ENCODE results near the gene SHQ1. TPM values are rescaled to one million over a fixed set of nuclear protein-coding genes. Genes with fewer than 3 reads are reported as not detected.

SHQ1 gene
- total RNA-seq, 1 experiment from 2014 or later, result 23.4 TPM

- Histone ChIP-seq H3K4me3 (no peak overlapping the region), H3K27me3 (replicated peaks) (no peaks in the 10 kb centered on the region), H3K36me3 (peaks cover 33% of the 10 kb centered on the region), H3K27ac (no peak overlapping the region), H3K9me3 (replicated peaks) (no peaks in the 10 kb centered on the region), H3K4me1 (replicated peaks) (no peaks in the 10 kb centered on the region)
- DNase-seq (ENCODE audit: low read depth in 1 of 2, low spot score in 2 of 2), result no peak
Observed at GRCh38 chr3:72830452-72831223, 17.6 kb downstream of the SHQ1 start.

GRCh38 chr3:72829701-72830100 lies 18.5 kb downstream of the SHQ1 start:
- Histone ChIP-seq H3K36me3 (peaks cover 33% of the 10 kb centered on the region), H3K27ac (no peak overlapping the region), H3K4me3 (no peak overlapping the region), H3K27me3 (replicated peaks) (no peaks in the 10 kb centered on the region), H3K4me1 (replicated peaks) (no peaks in the 10 kb centered on the region), H3K9me3 (replicated peaks) (no peaks in the 10 kb centered on the region)
- DNase-seq (ENCODE audit: low read depth in 1 of 2, low spot score in 2 of 2), result no peak

- Histone ChIP-seq H3K27me3 (replicated peaks) (no peaks in the 10 kb centered on the region), H3K27ac (no peak overlapping the region), H3K36me3 (peaks cover 10% of the 10 kb centered on the region; the same call in 1 of the 2 replicates), H3K4me3 (no peak overlapping the region), H3K9me3 (replicated peaks) (no peaks in the 10 kb centered on the region), H3K4me1 (replicated peaks) (peaks cover 24% of the 10 kb centered on the region)
- peak in 1 of 2 experiments; percentile 16 for DNase-seq (ENCODE audit: low read depth in 1 of 2, low spot score in 2 of 2)
Observed at GRCh38 chr3:72821161-72821781, 27.0 kb downstream of the SHQ1 start.

GRCh38 chr3:72820415-72820814 lies 27.8 kb downstream of the SHQ1 start:
- no peaks in the 10 kb centered on the region for H3K27me3 ChIP-seq (replicated peaks)
- peaks cover 10% of the 10 kb centered on the region; the same call in 1 of the 2 replicates for H3K36me3 ChIP-seq
- H3K9me3 ChIP-seq (replicated peaks), result no peaks in the 10 kb centered on the region
- DNase-seq (ENCODE audit: low read depth in 1 of 2, low spot score in 2 of 2), result peak in 1 of 2 experiments; percentile 26
- no peak overlapping the region for H3K27ac ChIP-seq
- no peak overlapping the region for H3K4me3 ChIP-seq
- H3K4me1 ChIP-seq (replicated peaks), result peaks cover 24% of the 10 kb centered on the region

- Histone ChIP-seq H3K36me3 (peaks cover 14% of the 10 kb centered on the region), H3K27me3 (replicated peaks) (no peaks in the 10 kb centered on the region), H3K9me3 (replicated peaks) (no peaks in the 10 kb centered on the region), H3K4me3 (no peak overlapping the region), H3K27ac (no peak overlapping the region), H3K4me1 (replicated peaks) (peaks cover 24% of the 10 kb centered on the region)
- no peak for DNase-seq (ENCODE audit: low read depth in 1 of 2, low spot score in 2 of 2)
Observed at GRCh38 chr3:72818905-72819304, 29.3 kb downstream of the SHQ1 start.

- Histone ChIP-seq H3K27ac (no peak overlapping the region), H3K36me3 (peaks cover 11% of the 10 kb centered on the region), H3K27me3 (replicated peaks) (no peaks in the 10 kb centered on the region), H3K4me1 (replicated peaks) (peaks cover 24% of the 10 kb centered on the region), H3K4me3 (no peak overlapping the region), H3K9me3 (replicated peaks) (no peaks in the 10 kb centered on the region)
- DNase-seq (ENCODE audit: low read depth in 1 of 2, low spot score in 2 of 2), result peak in 1 of 2 experiments; percentile 35
Observed at GRCh38 chr3:72818092-72818773, 30.0 kb downstream of the SHQ1 start.

- no peaks in the 10 kb centered on the region for H3K27me3 ChIP-seq (replicated peaks)
- H3K27ac ChIP-seq, result no peak overlapping the region
- peaks cover 5% of the 10 kb centered on the region for H3K36me3 ChIP-seq
- peaks cover 20% of the 10 kb centered on the region for H3K4me1 ChIP-seq (replicated peaks)
- no peaks in the 10 kb centered on the region for H3K9me3 ChIP-seq (replicated peaks)
- DNase-seq (ENCODE audit: low read depth in 1 of 2, low spot score in 2 of 2), result no peak
- H3K4me3 ChIP-seq, result no peak overlapping the region
Observed at GRCh38 chr3:72816862-72817355, 31.3 kb downstream of the SHQ1 start.

GRCh38 chr3:72814308-72814707 lies 33.9 kb downstream of the SHQ1 start:
- Histone ChIP-seq H3K27me3 (replicated peaks) (no peaks in the 10 kb centered on the region), H3K4me3 (no peak overlapping the region), H3K36me3 (peaks cover 4% of the 10 kb centered on the region; the same call in 1 of the 2 replicates), H3K4me1 (replicated peaks) (no peaks in the 10 kb centered on the region), H3K27ac (no peak overlapping the region), H3K9me3 (replicated peaks) (no peaks in the 10 kb centered on the region)
- no peak for DNase-seq (ENCODE audit: low read depth in 1 of 2, low spot score in 2 of 2)

GRCh38 chr3:72812201-72812600 lies 36.0 kb downstream of the SHQ1 start:
- H3K27me3 ChIP-seq (replicated peaks), result no peaks in the 10 kb centered on the region
- no peaks in the 10 kb centered on the region for H3K4me1 ChIP-seq (replicated peaks)
- no peaks in the 10 kb centered on the region for H3K9me3 ChIP-seq (replicated peaks)
- DNase-seq (ENCODE audit: low read depth in 1 of 2, low spot score in 2 of 2), result no peak
- H3K4me3 ChIP-seq, result no peak overlapping the region
- no peak overlapping the region for H3K27ac ChIP-seq
- H3K36me3 ChIP-seq, result peaks cover 4% of the 10 kb centered on the region; the same call in 1 of the 2 replicates

GRCh38 chr3:72811571-72811970 lies 36.7 kb downstream of the SHQ1 start:
- Histone ChIP-seq H3K4me3 (no peak overlapping the region), H3K9me3 (replicated peaks) (no peaks in the 10 kb centered on the region), H3K27ac (no peak overlapping the region), H3K27me3 (replicated peaks) (no peaks in the 10 kb centered on the region), H3K4me1 (replicated peaks) (no peaks in the 10 kb centered on the region), H3K36me3 (peaks cover 4% of the 10 kb centered on the region; the same call in 1 of the 2 replicates)
- DNase-seq (ENCODE audit: low read depth in 1 of 2, low spot score in 2 of 2), result no peak

- Histone ChIP-seq H3K4me3 (no peak overlapping the region), H3K36me3 (peaks cover 4% of the 10 kb centered on the region; the same call in 1 of the 2 replicates), H3K4me1 (replicated peaks) (no peaks in the 10 kb centered on the region), H3K9me3 (replicated peaks) (no peaks in the 10 kb centered on the region), H3K27me3 (replicated peaks) (no peaks in the 10 kb centered on the region), H3K27ac (no peak overlapping the region)
- DNase-seq (ENCODE audit: low read depth in 1 of 2, low spot score in 2 of 2), result no peak
Observed at GRCh38 chr3:72810659-72811434, 37.4 kb downstream of the SHQ1 start.

- Histone ChIP-seq H3K27ac (no peak overlapping the region), H3K27me3 (replicated peaks) (no peaks in the 10 kb centered on the region), H3K36me3 (peaks cover 4% of the 10 kb centered on the region; the same call in 1 of the 2 replicates), H3K9me3 (replicated peaks) (no peaks in the 10 kb centered on the region), H3K4me1 (replicated peaks) (no peaks in the 10 kb centered on the region), H3K4me3 (no peak overlapping the region)
- peak in 1 of 2 experiments; percentile 7 for DNase-seq (ENCODE audit: low read depth in 1 of 2, low spot score in 2 of 2)
Observed at GRCh38 chr3:72810063-72810462, 38.2 kb downstream of the SHQ1 start.

GRCh38 chr3:72804361-72804760 lies 43.9 kb downstream of the SHQ1 start:
- Histone ChIP-seq H3K9me3 (replicated peaks) (no peaks in the 10 kb centered on the region), H3K4me3 (no peak overlapping the region)
- no peak for DNase-seq (ENCODE audit: low read depth in 1 of 2, low spot score in 2 of 2)

More at GRCh38 chr3:72804361-72804760, 43.9 kb downstream of the SHQ1 start:
- Histone ChIP-seq H3K27me3 (replicated peaks) (no peaks in the 10 kb centered on the region), H3K27ac (no peak overlapping the region), H3K4me1 (replicated peaks) (no peaks in the 10 kb centered on the region; the same call in 1 of the 2 replicates), H3K36me3 (no peaks in the 10 kb centered on the region)

All from SJSA1 (cell line).